HG02970 (cell line): ENCODE results near the gene CDH4.

Experiments
- ATAC-seq: cut with Tn5 transposase; IDR thresholded peaks from one replicate; pipeline ENCODE4 v1.9.1; 2021; ENCODE audit warnings: mild to moderate bottlenecking, moderate library complexity, moderate number of reproducible peaks; ENCODE audit not compliant: unreplicated experiment, low FRiP score

CDH4 gene

GRCh38 chr20:61746147-61746646 is 494.1 kb downstream of the CDH4 start:
- ATAC-seq = no peak

GRCh38 chr20:61746781-61747180 is 494.7 kb downstream of the CDH4 start:
- no peak for ATAC-seq

- no peak for ATAC-seq
Observed at GRCh38 chr20:61748376-61748775, 496.3 kb downstream of the CDH4 start.

GRCh38 chr20:61749406-61750075 is 497.5 kb downstream of the CDH4 start:
- ATAC-seq = no peak

GRCh38 chr20:61750093-61750492 is 498.0 kb downstream of the CDH4 start:
- no peak for ATAC-seq

- ATAC-seq = no peak
Observed at GRCh38 chr20:61752576-61752975, 500.5 kb downstream of the CDH4 start.

GRCh38 chr20:61753316-61753942 is 501.4 kb downstream of the CDH4 start:
- ATAC-seq = no peak

GRCh38 chr20:61753987-61754956 is 502.2 kb downstream of the CDH4 start:
- no peak for ATAC-seq

GRCh38 chr20:61754976-61755778 is 503.1 kb downstream of the CDH4 start:
- ATAC-seq = no peak

GRCh38 chr20:61755971-61756845 is 504.1 kb downstream of the CDH4 start:
- ATAC-seq = no peak

- ATAC-seq = no peak
Observed at GRCh38 chr20:61756966-61757677, 505.1 kb downstream of the CDH4 start.

GRCh38 chr20:61757678-61758563 is 505.9 kb downstream of the CDH4 start:
- no peak for ATAC-seq

- no peak for ATAC-seq
Observed at GRCh38 chr20:61758564-61759200, 506.6 kb downstream of the CDH4 start.

GRCh38 chr20:61759286-61760065 is 507.4 kb downstream of the CDH4 start:
- no peak for ATAC-seq

- ATAC-seq = no peak
Observed at GRCh38 chr20:61760321-61760720, 508.3 kb downstream of the CDH4 start.

- no peak for ATAC-seq
Observed at GRCh38 chr20:61760731-61761130, 508.7 kb downstream of the CDH4 start.
